SU-DHL-6 (cell line): ENCODE results near the gene MPO.

ENCODE experiments used
- H2AFZ ChIP-seq: fragments of 200-600 bp; sonication (generic); 2 replicates; pipeline ENCODE4 v1.6.1; 2014; ENCODE audit warnings: low read depth, mild to moderate bottlenecking, moderate library complexity, mixed read lengths, antibody characterized with exemption, low read length; ENCODE audit not compliant: severe bottlenecking
- H3F3A ChIP-seq: fragments of 200-600 bp; shearing (Covaris generic); 2 replicates; pipeline ENCODE4 v1.6.0; 2016; ENCODE audit warnings: antibody characterized with exemption, mild to moderate bottlenecking; ENCODE audit not compliant: insufficient read depth
- H3K27ac ChIP-seq: fragments of 200-600 bp; sonication (generic); 2 replicates; pipeline ENCODE4 v1.5.1; 2016; ENCODE audit warnings: low read depth, mild to moderate bottlenecking, low read length, moderate library complexity, mixed read lengths
- H3K27me3 ChIP-seq: fragments of 200-600 bp; sonication (generic), shearing (Covaris generic); 2 replicates; pipeline ENCODE4 v1.6.0; 2014; ENCODE audit warnings: mild to moderate bottlenecking, low read length
- H3K36me3 ChIP-seq: fragments of 200-600 bp; sonication (generic); 2 replicates; pipeline ENCODE4 v1.6.1; 2014; ENCODE audit warnings: mild to moderate bottlenecking, low read length, mixed read lengths
- H3K4me2 ChIP-seq: fragments of 300-600, 200-600 bp; shearing (Covaris generic), sonication (generic); 2 replicates; pipeline ENCODE4 v1.6.0; 2014; ENCODE audit warnings: low read length, low read depth, mild to moderate bottlenecking; ENCODE audit not compliant: poor library complexity, severe bottlenecking
- H3K4me3 ChIP-seq: fragments of 200-600 bp; sonication (generic); 2 replicates; pipeline ENCODE4 v1.5.1; 2014; ENCODE audit warnings: antibody characterized with exemption, low read length, mild to moderate bottlenecking, mixed read lengths; ENCODE audit not compliant: insufficient read depth, poor library complexity, severe bottlenecking
- H3K79me2 ChIP-seq: fragments of 200-600 bp; sonication (generic); 2 replicates; pipeline ENCODE4 v1.6.1; 2014; ENCODE audit warnings: mild to moderate bottlenecking, low read length, moderate library complexity; ENCODE audit not compliant: insufficient read depth
- H3K9ac ChIP-seq: fragments of 200-600 bp; sonication (generic); 2 replicates; pipeline ENCODE4 v1.7.0; 2014; ENCODE audit warnings: mild to moderate bottlenecking, low read length
- H3K9me2 ChIP-seq: fragments of 200-600 bp; sonication (generic); replicated peaks from 2 replicates; pipeline ENCODE4 v1.6.1; 2014; ENCODE audit warnings: low read length; ENCODE audit not compliant: insufficient read depth
- H3K9me3 ChIP-seq: fragments of 200-600 bp; sonication (generic); 2 replicates; pipeline ENCODE4 v1.6.1; 2014; ENCODE audit warnings: low read length, mixed read lengths; ENCODE audit not compliant: insufficient read depth
- H4K20me1 ChIP-seq: fragments of 200-600 bp; sonication (generic); 2 replicates; pipeline ENCODE4 v1.6.1; 2014; ENCODE audit warnings: low read depth, mild to moderate bottlenecking, antibody characterized with exemption, low read length, moderate library complexity, mixed read lengths
- CTCF ChIP-seq: fragments of 200-600 bp; sonication (generic); IDR thresholded peaks from one replicate; pipeline ENCODE4 v1.5.1; 2017; ENCODE audit warnings: antibody characterized with exemption, mild to moderate bottlenecking, low read length, moderate library complexity; ENCODE audit not compliant: insufficient read depth, poor library complexity, severe bottlenecking
- EZH2phosphoT487 ChIP-seq: fragments of 200-600 bp; sonication (generic), shearing (Covaris generic); conservative IDR thresholded peaks from 2 replicates; pipeline ENCODE4 v1.6.1; 2018; ENCODE audit warnings: mild to moderate bottlenecking, antibody characterized with exemption, low read length, moderate library complexity, mixed read lengths

The MPO gene

GRCh38 chr17:58300336-58300735 lies 19.6 kb upstream of the MPO start:
- Histone ChIP-seq H3K9ac (no peak overlapping the region), H3K9me2 (no peaks in the 10 kb centered on the region), H3K4me2 (no peak overlapping the region), H3K27ac (no peak overlapping the region), H3K79me2 (no peaks in the 10 kb centered on the region), H3F3A (no peaks in the 10 kb centered on the region), H3K4me3 (no peak overlapping the region), H3K9me3 (no peaks in the 10 kb centered on the region), H3K27me3 (no peaks in the 10 kb centered on the region; the same call in 1 of the 2 replicates), H3K36me3 (no peaks in the 10 kb centered on the region), H2AFZ (no peak overlapping the region), H4K20me1 (no peaks in the 10 kb centered on the region)
- TF ChIP-seq EZH2phosphoT487 = no peak
- TF ChIP-seq CTCF = no peak

- H3K9ac ChIP-seq = no peak overlapping the region
- TF ChIP-seq EZH2phosphoT487 (no peak), CTCF (no peak)
- no peaks in the 10 kb centered on the region for H3K79me2 ChIP-seq
- H3F3A ChIP-seq = no peaks in the 10 kb centered on the region
- H3K4me3 ChIP-seq = no peak overlapping the region
- no peak overlapping the region for H3K4me2 ChIP-seq
- H3K9me2 ChIP-seq = no peaks in the 10 kb centered on the region
- H4K20me1 ChIP-seq = no peaks in the 10 kb centered on the region
- H2AFZ ChIP-seq = no peak overlapping the region
- H3K27ac ChIP-seq = no peak overlapping the region
- no peaks in the 10 kb centered on the region for H3K36me3 ChIP-seq
- no peaks in the 10 kb centered on the region for H3K9me3 ChIP-seq
- no peaks in the 10 kb centered on the region; the same call in 1 of the 2 replicates for H3K27me3 ChIP-seq
These were observed 13.3 kb upstream of the MPO start for GRCh38 chr17:58294034-58294433.

GRCh38 chr17:58291246-58291645 lies 10.5 kb upstream of the MPO start:
- no peak overlapping the region for H3K4me2 ChIP-seq
- H4K20me1 ChIP-seq = no peaks in the 10 kb centered on the region
- H3K79me2 ChIP-seq = no peaks in the 10 kb centered on the region
- H2AFZ ChIP-seq = no peak overlapping the region
- no peak overlapping the region for H3K9ac ChIP-seq
- H3K27me3 ChIP-seq = no peaks in the 10 kb centered on the region
- no peak overlapping the region for H3K4me3 ChIP-seq
- TF ChIP-seq EZH2phosphoT487 (no peak), CTCF (no peak)
- no peak overlapping the region for H3K27ac ChIP-seq
- no peaks in the 10 kb centered on the region for H3K9me2 ChIP-seq
- no peaks in the 10 kb centered on the region for H3K36me3 ChIP-seq
- no peaks in the 10 kb centered on the region for H3K9me3 ChIP-seq
- H3F3A ChIP-seq = no peaks in the 10 kb centered on the region
